H1 (cell line): ENCODE measurements around the gene BRINP3. TPM values are rescaled to one million over a fixed set of nuclear protein-coding genes. Genes with fewer than 3 reads are reported as not detected.
A peak's percentile ranks its signal among the peaks of the same experiment; 100 is the strongest.

ENCODE experiments used
- CTCF ChIA-PET: fragments of 300-600 bp; sonication (Branson Sonifier 250); formaldehyde crosslinking; loops from one replicate; lab custom pipeline; 2021; ENCODE audit not compliant: partially characterized antibody; lab: Charles Lee
- POLR2A ChIA-PET: fragments of 300-600 bp; sonication (Branson Sonifier 250); formaldehyde crosslinking; loops from one replicate; lab custom pipeline; 2021; ENCODE audit warnings: inconsistent platforms; ENCODE audit not compliant: partially characterized antibody; lab: Charles Lee
- DNase-seq, 2 experiments: peaks; one replicate each; pipeline versions ENCODE4 v3.0.0 to v3.0.0-alpha.2; 2010 to 2022; ENCODE audit warnings: low spot score in 2 of 2, low read depth in 1 of 2, mixed read lengths in 1 of 2
- FAIRE-seq: peaks from 2 replicates; lab custom pipeline; 2011; peaks lifted over from hg19 to GRCh38; lab: Jason Lieb, UNC
- H2AFZ ChIP-seq: 2 replicates; pipeline ENCODE4 v1.8.1; 2012; ENCODE audit warnings: low read length, inconsistent platforms
- H2AK5ac ChIP-seq: 2 replicates; pipeline ENCODE4 v1.6.1; 2013; ENCODE audit warnings: low read depth, low read length
- H2BK120ac ChIP-seq: replicated peaks from 2 replicates; pipeline ENCODE3; 2013; ENCODE audit warnings: low read depth, low read length, inconsistent platforms
- H2BK12ac ChIP-seq: 2 replicates; pipeline ENCODE4 v1.6.1; 2013; ENCODE audit warnings: low read depth, low read length
- H2BK15ac ChIP-seq: 2 replicates; pipeline ENCODE4 v1.6.1; 2013; ENCODE audit warnings: low read length
- H2BK20ac ChIP-seq: 2 replicates; pipeline ENCODE4 v1.6.1; 2013; ENCODE audit warnings: low read length
- H2BK5ac ChIP-seq: 2 replicates; pipeline ENCODE4 v1.6.1; 2013; ENCODE audit warnings: low read depth, low read length
- H3K14ac ChIP-seq: 2 replicates; pipeline ENCODE4 v1.6.1; 2013; ENCODE audit warnings: inconsistent platforms; ENCODE audit not compliant: insufficient read length
- H3K18ac ChIP-seq: 2 replicates; pipeline ENCODE4 v1.6.1; 2013; ENCODE audit warnings: low read length; ENCODE audit errors: extremely low read depth
- H3K23ac ChIP-seq: 2 replicates; pipeline ENCODE4 v1.6.1; 2013; ENCODE audit warnings: inconsistent platforms; ENCODE audit not compliant: insufficient read length
- H3K23me2 ChIP-seq: 2 replicates; pipeline ENCODE4 v1.6.1; 2013; ENCODE audit warnings: low read depth, low read length
- H3K27ac ChIP-seq: 2 replicates; pipeline ENCODE4 v1.6.1; 2011; ENCODE audit warnings: low read depth, low read length, inconsistent platforms
- H3K27me3 ChIP-seq, 4 experiments: replicated peaks in 1 of 4; 1 replicate in 1 of 4; 2 replicates in 3 of 4; pipeline versions ENCODE4 v1.6.1 to v1.8.1; 2011 to 2013; ENCODE audit warnings: low read length in 3 of 4, mild to moderate bottlenecking in 3 of 4, inconsistent platforms in 2 of 4, mixed read lengths in 2 of 4, moderate library complexity in 1 of 4; ENCODE audit not compliant: control insufficient read depth in 3 of 4, insufficient read depth in 3 of 4; ENCODE audit errors: extremely low read depth in 1 of 4
- H3K36me3 ChIP-seq, 4 experiments: 2 replicates each; pipeline versions ENCODE4 v1.6.1 to v1.8.1; 2011 to 2013; ENCODE audit warnings: mild to moderate bottlenecking in 4 of 4, low read length in 3 of 4, moderate library complexity in 2 of 4, control low read depth in 1 of 4, inconsistent platforms in 1 of 4; ENCODE audit not compliant: insufficient read depth in 4 of 4, control insufficient read depth in 2 of 4
- H3K4ac ChIP-seq: replicated peaks from 2 replicates; pipeline ENCODE3; 2013; ENCODE audit warnings: low read length, low read depth, mixed read lengths, inconsistent platforms; ENCODE audit not compliant: insufficient read length
- H3K4me1 ChIP-seq, 4 experiments: replicated peaks in 1 of 4; 1 replicate in 1 of 4; 2 replicates in 3 of 4; pipeline versions ENCODE4 v1.6.1 to v1.8.1; 2011 to 2013; ENCODE audit warnings: low read length in 3 of 4, inconsistent platforms in 2 of 4, mixed read lengths in 1 of 4; ENCODE audit not compliant: insufficient read depth in 4 of 4, control insufficient read depth in 3 of 4
- H3K4me2 ChIP-seq, 2 experiments: 2 replicates each; pipeline versions ENCODE4 v1.6.1 to v1.8.1; 2011 to 2013; ENCODE audit warnings: low read depth in 2 of 2, low read length in 2 of 2, control low read depth in 1 of 2, inconsistent platforms in 1 of 2, mild to moderate bottlenecking in 1 of 2; ENCODE audit not compliant: insufficient read depth in 1 of 2
- H3K4me3 ChIP-seq, 4 experiments: fragments of 200-600, 300-600 bp in 1 of 4; sonication (generic), shearing (Covaris generic), sonication (Bioruptor Twin) in 1 of 4; 2 replicates each; pipeline versions ENCODE4 v1.5.1 to v1.8.1; 2011 to 2016; ENCODE audit warnings: low read length in 4 of 4, low read depth in 3 of 4, control low read depth in 2 of 4, inconsistent platforms in 2 of 4, mild to moderate bottlenecking in 2 of 4, mixed read lengths in 1 of 4, moderate library complexity in 1 of 4; ENCODE audit not compliant: insufficient read depth in 2 of 4; ENCODE audit errors: extremely low read depth in 1 of 4
- H3K56ac ChIP-seq: replicated peaks from 2 replicates; pipeline ENCODE3; 2013; ENCODE audit warnings: low read depth, mild to moderate bottlenecking, mixed read lengths, low read length, inconsistent platforms; ENCODE audit not compliant: insufficient read length
- H3K79me1 ChIP-seq: 2 replicates; pipeline ENCODE4 v1.6.1; 2013; ENCODE audit warnings: low read depth, low read length, control low read depth
- H3K79me2 ChIP-seq, 2 experiments: 2 replicates each; pipeline versions ENCODE4 v1.6.1 to v1.8.1; 2012 to 2013; ENCODE audit warnings: low read length in 2 of 2, mild to moderate bottlenecking in 2 of 2, inconsistent platforms in 1 of 2; ENCODE audit not compliant: insufficient read depth in 2 of 2, control insufficient read depth in 1 of 2
- H3K9ac ChIP-seq, 4 experiments: replicated peaks in 1 of 4; 1 replicate in 1 of 4; 2 replicates in 3 of 4; pipeline versions ENCODE4 v1.6.1 to v1.8.1; 2011 to 2013; ENCODE audit warnings: low read depth in 3 of 4, low read length in 3 of 4, control low read depth in 2 of 4, mild to moderate bottlenecking in 2 of 4, moderate library complexity in 2 of 4, inconsistent platforms in 1 of 4; ENCODE audit errors: extremely low read depth in 1 of 4
- H3K9me3 ChIP-seq, 2 experiments: 2 replicates each; pipeline versions ENCODE4 v1.6.1 to v1.8.1; 2012 to 2013; ENCODE audit warnings: mild to moderate bottlenecking in 2 of 2, moderate library complexity in 2 of 2, control low read depth in 1 of 2, inconsistent platforms in 1 of 2, low read depth in 1 of 2, low read length in 1 of 2, mixed read lengths in 1 of 2; ENCODE audit not compliant: insufficient read depth in 2 of 2
- H4K20me1 ChIP-seq, 2 experiments: replicated peaks in 1 of 2; 2 replicates each; pipeline versions ENCODE3 to v1.8.1; 2011 to 2013; ENCODE audit warnings: inconsistent platforms in 2 of 2, low read length in 2 of 2, mild to moderate bottlenecking in 1 of 2; ENCODE audit not compliant: insufficient read depth in 2 of 2, control insufficient read depth in 1 of 2
- H4K5ac ChIP-seq: 2 replicates; pipeline ENCODE4 v1.6.1; 2013; ENCODE audit warnings: low read length, low read depth, mixed read lengths, inconsistent platforms; ENCODE audit not compliant: insufficient read length
- H4K8ac ChIP-seq: 2 replicates; pipeline ENCODE4 v1.8.0; 2013; ENCODE audit warnings: mild to moderate bottlenecking, moderate library complexity, low read length, inconsistent platforms; ENCODE audit not compliant: insufficient read depth; ENCODE audit errors: extremely low read depth
- H4K91ac ChIP-seq: replicated peaks from 2 replicates; pipeline ENCODE3; 2013; ENCODE audit warnings: low read length, mixed read lengths, inconsistent platforms; ENCODE audit not compliant: insufficient read length
- POLR2A ChIP-seq, 2 experiments: IDR thresholded peaks; 1 replicate in 1 of 2; 2 replicates in 1 of 2; pipeline ENCODE4 v1.6.1; 2011; ENCODE audit warnings: low read depth in 2 of 2, low read length in 2 of 2, mild to moderate bottlenecking in 2 of 2; ENCODE audit errors: control extremely low read depth in 1 of 2
- WGBS, 2 experiments: shearing (Covaris generic) in 1 of 2; methylation state at CpG; one replicate each; pipeline versions ENCODE4 v1.1.6 to v1.1.7; 2013 to 2015; ENCODE audit warnings: low lambda C conversion rate in 2 of 2, mixed read lengths in 2 of 2, inconsistent platforms in 1 of 2, low coverage in 1 of 2, missing lambda C conversion rate in 1 of 2; ENCODE audit not compliant: insufficient replicate concordance in 2 of 2, insufficient coverage in 1 of 2, insufficient read length in 1 of 2; ENCODE audit errors: extremely low coverage in 1 of 2, missing lambda C conversion rate in 1 of 2; 5-methylcytosine and 5-hydroxymethylcytosine counted together
- polyA plus RNA-seq, 7 experiments: library from polyadenylated mRNA; depleted of rRNA in 3 of 7; stranded (reverse) in 5 of 7; unstranded in 2 of 7; fragments of >200 nt in 5 of 7; fragments of 200-250 nt in 2 of 7; gene quantifications; 1 replicate in 5 of 7; 2 replicates in 1 of 7; 4 replicates in 1 of 7; pipeline versions ENCODE4 v1.2.1 to v1.2.3, GENCODE V29; 2011 to 2013; ENCODE audit warnings: missing spikeins in 2 of 7, mixed read lengths in 2 of 7
- total RNA-seq: library from RNA; stranded (reverse); fragmentation: NEBNext Ultra II Directional; extraction: Animal tissue kit (Norgen Biotek cat#: 25700); gene quantifications from 2 replicates; pipeline ENCODE4 v1.2.1, GENCODE V29; 2021
- TF ChIP-seq, protein P1 (sequence below), 3 experiments: IDR thresholded peaks; 1 replicate in 2 of 3; 2 replicates in 1 of 3; pipeline versions ENCODE4 v1.5.1 to v1.6.1; 2011; ENCODE audit warnings: low read length in 3 of 3, mild to moderate bottlenecking in 3 of 3, inconsistent platforms in 2 of 3, low read depth in 1 of 3, moderate library complexity in 1 of 3; ENCODE audit not compliant: insufficient read depth in 1 of 3; ENCODE audit errors: control extremely low read depth in 1 of 3

The BRINP3 gene
- total and polyA plus RNA-seq, 2 of the 8 experiments (the other 6 are each of a cell fraction or from before 2014, with no cell fraction given) = not detected

DNA sequence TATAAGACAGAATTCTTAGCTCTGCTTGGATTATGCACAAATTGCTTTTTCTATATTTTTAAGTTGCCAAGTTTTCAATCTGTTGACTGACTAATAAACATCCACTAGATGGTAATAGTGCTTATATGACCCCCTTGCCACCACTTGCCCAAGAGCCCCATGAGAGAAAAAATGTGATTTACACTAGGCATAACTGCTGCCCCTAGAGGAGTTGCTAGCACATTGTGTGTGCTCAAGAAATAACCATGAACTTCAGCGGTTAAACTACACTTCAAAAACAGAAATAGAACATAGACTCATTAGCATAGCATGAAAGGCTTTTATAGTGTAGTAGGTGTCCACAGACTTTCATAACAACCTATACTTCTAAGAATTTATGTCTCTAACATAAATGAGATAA is 61.4 kb downstream of the BRINP3 start:
- H3K79me2 ChIP-seq = no peaks in the 10 kb centered on the region
- H4K8ac ChIP-seq = no peak overlapping the region
- no peak overlapping the region for H3K9ac ChIP-seq
- no peak overlapping the region for H2BK12ac ChIP-seq
- no peaks in the 10 kb centered on the region for H3K23me2 ChIP-seq
- no peak overlapping the region for H2BK120ac ChIP-seq
- H2BK20ac ChIP-seq = no peak overlapping the region
- no peak overlapping the region for H2BK5ac ChIP-seq
- no peak overlapping the region for H2AK5ac ChIP-seq
- no peak for DNase-seq
- POLR2A ChIA-PET = no interaction called here
- no peak for TF ChIP-seq POLR2A (IDR thresholded peaks at IDR 0.05; ENCODE audit: control extremely low read depth in 1 of 2, low read depth in 2 of 2, low read length in 2 of 2)
- TF ChIP-seq, protein P1, sequence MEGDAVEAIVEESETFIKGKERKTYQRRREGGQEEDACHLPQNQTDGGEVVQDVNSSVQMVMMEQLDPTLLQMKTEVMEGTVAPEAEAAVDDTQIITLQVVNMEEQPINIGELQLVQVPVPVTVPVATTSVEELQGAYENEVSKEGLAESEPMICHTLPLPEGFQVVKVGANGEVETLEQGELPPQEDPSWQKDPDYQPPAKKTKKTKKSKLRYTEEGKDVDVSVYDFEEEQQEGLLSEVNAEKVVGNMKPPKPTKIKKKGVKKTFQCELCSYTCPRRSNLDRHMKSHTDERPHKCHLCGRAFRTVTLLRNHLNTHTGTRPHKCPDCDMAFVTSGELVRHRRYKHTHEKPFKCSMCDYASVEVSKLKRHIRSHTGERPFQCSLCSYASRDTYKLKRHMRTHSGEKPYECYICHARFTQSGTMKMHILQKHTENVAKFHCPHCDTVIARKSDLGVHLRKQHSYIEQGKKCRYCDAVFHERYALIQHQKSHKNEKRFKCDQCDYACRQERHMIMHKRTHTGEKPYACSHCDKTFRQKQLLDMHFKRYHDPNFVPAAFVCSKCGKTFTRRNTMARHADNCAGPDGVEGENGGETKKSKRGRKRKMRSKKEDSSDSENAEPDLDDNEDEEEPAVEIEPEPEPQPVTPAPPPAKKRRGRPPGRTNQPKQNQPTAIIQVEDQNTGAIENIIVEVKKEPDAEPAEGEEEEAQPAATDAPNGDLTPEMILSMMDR (IDR thresholded peaks at IDR 0.05; ENCODE audit: control extremely low read depth in 1 of 3, insufficient read depth in 1 of 3, low read depth in 1 of 3, low read length in 3 of 3) = peak in 2 of 3 experiments; percentile 30 to 31; a peak in 2 of 4 replicates
- H3K23ac ChIP-seq = no peak overlapping the region
- no peak overlapping the region for H2BK15ac ChIP-seq
- H3K79me1 ChIP-seq = no peaks in the 10 kb centered on the region
- H3K4me3 ChIP-seq = no peak overlapping the region
- no peak overlapping the region for H3K4me2 ChIP-seq
- H3K18ac ChIP-seq = no peak overlapping the region
- no peak overlapping the region for H4K5ac ChIP-seq
- no peak overlapping the region for H4K91ac ChIP-seq
- no peak for FAIRE-seq
- no peak overlapping the region for H3K4ac ChIP-seq
- no peaks in the 10 kb centered on the region for H4K20me1 ChIP-seq
- CTCF ChIA-PET = interaction anchor here (0.7 to 1.6 kb wide), 3 partner anchors 13 to 102 kb away, joined by 3 read pairs; no protein-coding TSS in a partner anchor
- no peaks in the 10 kb centered on the region for H3K27me3 ChIP-seq
- no peak overlapping the region for H2AFZ ChIP-seq
- no peak overlapping the region for H3K56ac ChIP-seq
- H3K4me1 ChIP-seq = no peaks in the 10 kb centered on the region
- no peaks in the 10 kb centered on the region; a peak in 1 of 8 replicates for H3K36me3 ChIP-seq
- H3K27ac ChIP-seq = no peak overlapping the region
- 96% methylated on average over 1 of the region's 1 CpG; no CpG with 5 or more reads in 1 of the 2 experiments for WGBS, 2 experiments
- no peak overlapping the region for H3K14ac ChIP-seq
- no peaks in the 10 kb centered on the region for H3K9me3 ChIP-seq
